HuH-7.5 (cell line): ENCODE data around the gene HSPA1L.
A peak's percentile ranks its signal among the peaks of the same experiment; 100 is the strongest.

ENCODE experiments used
- DNase-seq: peaks from one replicate; pipeline ENCODE4 v3.0.0; 2011; ENCODE audit warnings: low spot score

Gene HSPA1L

GRCh38 chr6:31781244-31782125 lies 33.6 kb downstream of the HSPA1L start:
- DNase-seq: no peak

GRCh38 chr6:31780507-31781243 lies 34.4 kb downstream of the HSPA1L start:
- DNase-seq: no peak

- DNase-seq: no peak
These were observed 35.2 kb downstream of the HSPA1L start for GRCh38 chr6:31779908-31780307.

- no peak for DNase-seq
These were observed 35.8 kb downstream of the HSPA1L start for GRCh38 chr6:31778999-31779885.

DNA sequence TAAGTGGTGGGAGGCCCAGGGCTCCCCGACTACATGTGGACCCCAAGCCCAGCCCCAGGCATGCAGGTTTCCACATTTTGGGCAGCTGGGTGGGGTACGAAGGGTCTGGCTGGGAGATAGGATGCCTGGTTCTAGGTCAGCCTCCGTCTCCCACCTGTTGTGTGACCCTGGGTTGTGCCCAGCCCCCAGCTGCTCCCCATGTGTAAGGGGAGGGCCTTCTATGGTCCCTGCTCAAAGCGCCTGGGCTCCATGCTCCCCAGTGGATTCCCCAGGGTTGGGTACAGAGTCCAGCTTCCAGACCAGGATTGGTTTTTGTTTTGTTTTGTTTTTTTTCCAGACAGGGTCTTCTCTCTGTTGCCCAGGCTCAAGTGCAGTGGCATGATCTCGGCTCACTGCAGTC lies 36.9 kb downstream of the HSPA1L start:
- no peak for DNase-seq

- no peak for DNase-seq
These were observed 37.4 kb downstream of the HSPA1L start for GRCh38 chr6:31777667-31778050.

DNA sequence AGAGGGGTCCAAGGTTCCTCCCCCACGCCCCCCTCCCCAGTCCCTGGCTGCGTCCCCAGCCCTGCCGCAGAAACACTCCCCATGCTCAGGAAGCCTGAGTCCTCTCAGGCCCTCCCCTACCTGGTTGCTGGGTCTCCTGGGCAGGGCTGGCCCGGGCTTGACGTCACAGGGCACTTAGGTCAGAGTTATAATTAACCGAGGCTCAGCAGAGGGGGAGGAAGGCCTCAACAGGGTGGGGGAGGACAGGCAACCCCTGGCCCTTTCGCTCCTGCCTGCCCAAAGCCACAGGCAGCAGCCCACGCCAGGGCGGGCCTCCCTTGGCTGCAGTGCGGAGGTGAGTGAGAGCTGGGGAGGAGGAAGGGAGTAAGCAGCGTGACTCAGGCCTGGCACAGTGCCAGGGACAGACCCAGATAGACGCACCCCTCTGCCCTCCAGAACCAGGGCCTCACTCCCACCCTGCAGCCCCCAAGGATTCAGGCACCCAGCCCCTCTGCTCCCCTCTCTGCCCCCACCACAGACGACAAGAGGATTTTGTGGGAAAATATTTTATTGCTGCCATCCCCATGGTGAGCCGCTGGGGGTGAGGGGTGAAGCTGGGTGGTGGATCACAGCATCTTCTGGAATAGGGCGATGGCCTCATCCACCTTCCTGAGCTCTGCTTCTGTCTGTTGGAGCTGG lies 38.0 kb downstream of the HSPA1L start, which contains the start of gene VWA7:
Gene VWA7 (minus strand): TSS at position 340 of the 678 bp plus-strand sequence. CDS start 549 bp downstream, outside the sequence.
- peak; percentile 81 for DNase-seq

GRCh38 chr6:31776485-31776988 lies 38.5 kb downstream of the HSPA1L start:
- DNase-seq: no peak

GRCh38 chr6:31775633-31776484 lies 39.2 kb downstream of the HSPA1L start:
- no peak for DNase-seq

DNA sequence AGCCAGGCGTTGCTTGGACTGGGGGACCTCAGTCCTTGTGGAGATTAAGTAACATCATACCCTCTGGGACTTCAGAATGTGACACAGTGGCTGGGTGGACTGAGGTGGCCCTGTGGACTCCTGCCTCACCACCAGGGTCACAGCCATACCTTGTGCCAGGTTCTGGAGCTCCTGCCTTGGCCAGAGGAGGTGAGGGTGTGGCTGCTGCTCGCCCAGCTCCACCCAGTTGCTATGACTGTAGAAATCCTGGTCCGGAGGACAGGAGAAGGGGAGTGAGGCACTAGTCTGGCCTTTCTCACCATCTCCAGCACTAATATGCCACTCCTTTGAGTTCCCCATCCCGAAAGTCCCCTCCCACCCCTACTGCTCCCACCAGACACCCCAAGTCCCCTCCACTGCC lies 39.9 kb downstream of the HSPA1L start:
- DNase-seq: no peak

DNA sequence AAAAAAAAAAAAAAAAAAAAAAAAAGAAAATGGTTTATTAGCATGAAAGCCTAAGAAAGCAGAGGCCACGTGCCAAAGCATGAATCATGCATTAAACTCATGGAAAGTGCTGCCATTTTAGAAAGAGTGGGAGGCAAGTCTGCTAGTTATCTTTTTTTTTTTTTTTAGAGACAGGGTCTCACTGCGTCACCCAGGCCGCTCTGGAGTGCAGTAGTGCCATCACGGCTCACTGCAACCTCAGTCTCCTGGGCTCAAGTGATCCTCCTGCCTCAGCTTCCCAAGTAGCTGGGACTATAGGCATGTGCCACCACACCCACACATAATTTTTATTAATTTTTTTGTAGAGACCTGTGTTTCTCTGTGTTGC lies 43.1 kb downstream of the HSPA1L start:
- no peak for DNase-seq

GRCh38 chr6:31770860-31771259 lies 44.2 kb downstream of the HSPA1L start:
- no peak for DNase-seq

DNA sequence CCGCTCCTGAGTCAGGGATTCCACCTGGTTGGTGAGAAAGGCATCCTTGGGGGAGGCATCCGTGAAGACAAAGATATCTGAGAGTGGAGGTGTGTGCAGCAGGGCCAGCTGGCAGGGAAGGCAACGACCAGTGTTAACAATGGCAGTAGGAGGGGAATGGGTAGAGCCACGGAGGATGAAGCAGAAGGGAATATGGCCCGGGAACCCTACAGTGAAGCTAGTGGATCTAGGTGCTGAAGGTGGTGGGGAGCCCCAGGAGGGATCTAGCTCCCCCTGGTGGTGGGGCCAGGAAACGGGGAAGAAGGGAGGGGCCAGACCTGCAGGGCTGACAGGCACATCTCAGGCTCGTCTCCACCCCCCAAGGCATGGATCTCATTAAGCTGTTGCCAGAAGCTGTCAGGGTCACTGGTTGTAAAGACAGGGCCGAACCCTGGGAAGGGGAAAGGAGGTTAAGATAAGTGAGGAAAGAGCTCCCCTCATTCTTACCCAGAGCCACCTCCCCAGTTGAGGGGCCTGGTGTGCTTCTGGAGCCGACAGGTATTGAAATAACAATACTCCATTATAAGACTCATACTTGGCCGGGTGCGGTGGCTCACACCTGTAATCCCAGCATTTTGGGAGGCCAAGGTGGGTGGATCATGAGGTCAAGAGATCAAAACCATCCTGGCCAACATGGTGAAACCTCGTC lies 45.3 kb downstream of the HSPA1L start:
- peak; percentile 94 for DNase-seq

GRCh38 chr6:31768363-31769257 lies 46.5 kb downstream of the HSPA1L start:
- DNase-seq: no peak

- DNase-seq: no peak
These were observed 47.9 kb downstream of the HSPA1L start for GRCh38 chr6:31767096-31767645.

GRCh38 chr6:31765910-31766794 lies 48.9 kb downstream of the HSPA1L start:
- DNase-seq: no peak

DNA sequence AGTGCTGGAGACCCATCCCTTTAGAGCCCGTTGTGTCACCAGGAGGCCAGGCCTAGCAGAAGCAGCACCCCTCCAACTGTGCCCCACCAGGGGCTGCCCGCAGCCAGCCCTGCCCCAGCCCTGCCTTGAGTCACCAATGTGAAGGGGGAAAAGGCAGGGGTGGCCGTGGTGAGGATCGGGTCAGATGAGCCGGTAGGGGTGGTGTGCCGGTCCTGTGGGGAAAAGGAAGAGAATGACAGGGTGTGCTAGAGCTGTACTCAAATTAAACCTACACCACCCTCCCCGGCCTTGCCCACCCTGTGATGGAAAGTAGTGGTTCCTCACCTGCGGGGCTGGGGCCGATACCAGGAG lies 49.5 kb downstream of the HSPA1L start:
- no peak for DNase-seq

GRCh38 chr6:31764198-31764597 lies 50.9 kb downstream of the HSPA1L start:
- DNase-seq: no peak
